ENCODE measurements around the gene COG8. TPM values are rescaled to one million over a fixed set of nuclear protein-coding genes. Genes with fewer than 3 reads are reported as not detected.

Gene COG8
- total and polyA plus RNA-seq, 2 donors (not counting 3 experiments of a cell fraction or from before 2014, with no cell fraction given), result 29.0 to 31.6 TPM

DNA sequence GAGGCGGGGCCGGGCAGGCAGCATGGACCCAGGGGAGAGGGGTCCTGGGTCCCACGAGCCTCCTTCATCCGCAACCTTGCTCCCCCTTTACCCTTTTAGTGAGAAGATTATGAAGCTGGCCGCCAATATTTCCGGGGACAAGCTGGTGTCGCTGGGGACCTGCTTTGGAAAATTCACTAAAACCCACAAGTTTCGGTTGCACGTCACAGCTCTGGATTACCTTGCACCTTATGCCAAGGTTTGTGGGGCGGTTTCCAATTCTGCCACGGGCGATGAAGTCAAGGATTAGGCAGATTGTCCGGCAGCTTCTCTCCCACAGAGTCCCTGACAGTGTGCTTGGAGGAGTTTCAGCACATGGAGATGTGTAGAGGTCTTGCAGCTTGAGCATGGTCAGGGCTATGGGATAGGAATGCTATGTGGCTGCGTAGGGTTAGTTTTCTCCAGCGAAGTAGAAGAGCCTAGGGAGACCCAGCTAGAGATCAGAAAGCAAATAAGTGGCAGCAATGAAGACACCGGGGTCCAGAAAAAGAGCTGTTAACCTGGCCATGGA, 806 bp upstream of the COG8 start:
- H3K27ac ChIP-seq (ENCODE audit: insufficient read depth, low read depth, low read length), result peak overlapping the region; percentile 86
- no peaks in the 10 kb centered on the region for H3K9me3 ChIP-seq (replicated peaks; ENCODE audit: control insufficient read depth, insufficient read depth, low read length)
- ChIA-PET CTCF (interaction anchor here (1.0 to 1.2 kb wide), 2 partner anchors 41 to 414 kb away, joined by 5 read pairs; partner anchors contain the start of gene NOB1), POLR2A (interaction anchor here (1.0 kb wide), 1 partner anchor 12 kb away, joined by 3 read pairs; no protein-coding TSS in a partner anchor)
- dilution Hi-C loops (cut with MboI; ENCODE audit: extremely low pct_ligation_motif_present, low sequenced_read_pairs) (no loop called here), intact Hi-C loops (cut with micrococcal nuclease) (no loop called here)
- H3K4me1 ChIP-seq (ENCODE audit: control insufficient read depth, extremely low read depth, insufficient read depth, low read length), result peaks cover 16% of the 10 kb centered on the region
- peak overlapping the region; percentile 90 for H3K9ac ChIP-seq (replicated peaks; ENCODE audit: extremely low read depth, insufficient read depth, low read length)
- FAIRE-seq, result no peak
- peak overlapping the region; percentile 55 to 81 (median 75) for H3K4me3 ChIP-seq (replicated peaks in 1 of 3; ENCODE audit: insufficient read depth in 1 of 3, low read depth in 1 of 3, low read length in 3 of 3)
- TF ChIP-seq FOS (IDR thresholded peaks at IDR 0.05; ENCODE audit: borderline replicate concordance, insufficient read depth, low read length), result no peak
- TF ChIP-seq POLR2AphosphoS5 (IDR thresholded peaks at IDR 0.05; ENCODE audit: insufficient read depth, low read depth, low read length), result no peak
- TF ChIP-seq GATA2 (IDR thresholded peaks at IDR 0.05; ENCODE audit: insufficient read depth, insufficient read length, low read depth, low read length), result no peak
- TF ChIP-seq JUN (IDR thresholded peaks at IDR 0.05; ENCODE audit: borderline replicate concordance, insufficient read depth, insufficient read length, low read depth), result no peak
- TF ChIP-seq POLR2A (IDR thresholded peaks at IDR 0.05; ENCODE audit: low read depth, low read length), result no peak
- TF ChIP-seq EZH2 (IDR thresholded peaks at IDR 0.05; ENCODE audit: borderline replicate concordance, low read depth, low read length, severe bottlenecking), result no peak
- TF ChIP-seq, protein P1, sequence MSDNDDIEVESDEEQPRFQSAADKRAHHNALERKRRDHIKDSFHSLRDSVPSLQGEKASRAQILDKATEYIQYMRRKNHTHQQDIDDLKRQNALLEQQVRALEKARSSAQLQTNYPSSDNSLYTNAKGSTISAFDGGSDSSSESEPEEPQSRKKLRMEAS (IDR thresholded peaks at IDR 0.05; ENCODE audit: insufficient read depth, insufficient read length), result no peak
- TF ChIP-seq, protein P2, sequence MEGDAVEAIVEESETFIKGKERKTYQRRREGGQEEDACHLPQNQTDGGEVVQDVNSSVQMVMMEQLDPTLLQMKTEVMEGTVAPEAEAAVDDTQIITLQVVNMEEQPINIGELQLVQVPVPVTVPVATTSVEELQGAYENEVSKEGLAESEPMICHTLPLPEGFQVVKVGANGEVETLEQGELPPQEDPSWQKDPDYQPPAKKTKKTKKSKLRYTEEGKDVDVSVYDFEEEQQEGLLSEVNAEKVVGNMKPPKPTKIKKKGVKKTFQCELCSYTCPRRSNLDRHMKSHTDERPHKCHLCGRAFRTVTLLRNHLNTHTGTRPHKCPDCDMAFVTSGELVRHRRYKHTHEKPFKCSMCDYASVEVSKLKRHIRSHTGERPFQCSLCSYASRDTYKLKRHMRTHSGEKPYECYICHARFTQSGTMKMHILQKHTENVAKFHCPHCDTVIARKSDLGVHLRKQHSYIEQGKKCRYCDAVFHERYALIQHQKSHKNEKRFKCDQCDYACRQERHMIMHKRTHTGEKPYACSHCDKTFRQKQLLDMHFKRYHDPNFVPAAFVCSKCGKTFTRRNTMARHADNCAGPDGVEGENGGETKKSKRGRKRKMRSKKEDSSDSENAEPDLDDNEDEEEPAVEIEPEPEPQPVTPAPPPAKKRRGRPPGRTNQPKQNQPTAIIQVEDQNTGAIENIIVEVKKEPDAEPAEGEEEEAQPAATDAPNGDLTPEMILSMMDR (IDR thresholded peaks at IDR 0.05; ENCODE audit: extremely low read depth in 1 of 2, insufficient read depth in 1 of 2, low read depth in 1 of 2, low read length in 2 of 2), result no peak
- no peak for TF ChIP-seq MYC (IDR thresholded peaks at IDR 0.05; ENCODE audit: low read depth, low read length)
- no peaks in the 10 kb centered on the region for H3K9me1 ChIP-seq (replicated peaks; ENCODE audit: control insufficient read depth, extremely low read depth, insufficient read depth, low read length)
- H3K79me2 ChIP-seq (ENCODE audit: control insufficient read depth, insufficient read depth, low read length), result peaks cover 29% of the 10 kb centered on the region
- TSS peak; percentile 46 for BruUV-seq (replicated peaks)
- H3K4me2 ChIP-seq (ENCODE audit: insufficient read depth, low read length), result peak overlapping the region; percentile 87
- peaks cover 5 to 16% of the 10 kb centered on the region in 2 experiments for H3K36me3 ChIP-seq (ENCODE audit: control insufficient read depth in 2 of 2, extremely low read depth in 1 of 2, insufficient read depth in 2 of 2, low read length in 2 of 2)
- peak overlapping the region; percentile 75 for H2AFZ ChIP-seq (ENCODE audit: low read depth, low read length)
- no peak for DNase-seq (ENCODE audit: low read depth, low spot score)
- H4K20me1 ChIP-seq (replicated peaks; ENCODE audit: control insufficient read depth, extremely low read depth, insufficient read depth, low read length), result no peaks in the 10 kb centered on the region
- H3K27me3 ChIP-seq (ENCODE audit: control insufficient read depth in 2 of 2, insufficient read depth in 2 of 2, low read length in 2 of 2), result no peaks in the 10 kb centered on the region

Measured in endothelial cell of umbilical vein (primary cell).